Mucosa of stomach (tissue), 1 donor: Measurements from ENCODE around the gene CDC42BPB.

ENCODE experiments used
- H3K27me3 ChIP-seq: one replicate; pipeline ENCODE4 v1.7.0; 2013; ENCODE audit warnings: mild to moderate bottlenecking, low read length; ENCODE audit not compliant: control insufficient read depth, insufficient read depth
- H3K36me3 ChIP-seq: one replicate; pipeline ENCODE4 v1.7.0; 2013; ENCODE audit warnings: low read length; ENCODE audit not compliant: control insufficient read depth, insufficient read depth
- H3K4me1 ChIP-seq: one replicate; pipeline ENCODE4 v1.7.0; 2013; ENCODE audit warnings: mild to moderate bottlenecking, low read length; ENCODE audit not compliant: control insufficient read depth, insufficient read depth
- H3K4me3 ChIP-seq: one replicate; pipeline ENCODE4 v1.7.0; 2013; ENCODE audit warnings: low read length
- H3K9ac ChIP-seq: one replicate; pipeline ENCODE4 v1.7.0; 2013; ENCODE audit warnings: mild to moderate bottlenecking, low read length, moderate library complexity
- H3K9me3 ChIP-seq: one replicate; pipeline ENCODE4 v1.7.0; 2013; ENCODE audit warnings: mild to moderate bottlenecking, low read length, moderate library complexity; ENCODE audit not compliant: control insufficient read depth
- donor health status: Pancreatic carcinoma.

The CDC42BPB gene

GRCh38 chr14:102924632-102925588 is 132.4 kb downstream of the CDC42BPB start:
- no peak overlapping the region for H3K4me3 ChIP-seq
- H3K4me1 ChIP-seq: peaks cover 50% of the 10 kb centered on the region
- no peaks in the 10 kb centered on the region for H3K9me3 ChIP-seq
- no peak overlapping the region for H3K9ac ChIP-seq
- H3K27me3 ChIP-seq: peaks cover 45% of the 10 kb centered on the region
- no peaks in the 10 kb centered on the region for H3K36me3 ChIP-seq

- Histone ChIP-seq H3K4me1 (peaks cover 43% of the 10 kb centered on the region), H3K9me3 (no peaks in the 10 kb centered on the region), H3K36me3 (no peaks in the 10 kb centered on the region), H3K4me3 (no peak overlapping the region), H3K27me3 (peaks cover 37% of the 10 kb centered on the region), H3K9ac (no peak overlapping the region)
These were observed 133.3 kb downstream of the CDC42BPB start for GRCh38 chr14:102923925-102924486.

- H3K4me1 ChIP-seq: peaks cover 39% of the 10 kb centered on the region
- no peaks in the 10 kb centered on the region for H3K36me3 ChIP-seq
- H3K4me3 ChIP-seq: no peak overlapping the region
- peak overlapping the region; percentile 60 for H3K9ac ChIP-seq
- peaks cover 32% of the 10 kb centered on the region for H3K27me3 ChIP-seq
- no peaks in the 10 kb centered on the region for H3K9me3 ChIP-seq
These were observed 134.0 kb downstream of the CDC42BPB start for GRCh38 chr14:102923201-102923924.

- H3K36me3 ChIP-seq: no peaks in the 10 kb centered on the region
- no peak within 1 kb of the TSS for H3K4me3 ChIP-seq
- peaks cover 34% of the 10 kb centered on the region for H3K4me1 ChIP-seq
- H3K9ac ChIP-seq: peak within 1 kb of the TSS; percentile 60
- peaks cover 32% of the 10 kb centered on the region for H3K27me3 ChIP-seq
- H3K9me3 ChIP-seq: no peaks in the 10 kb centered on the region
These were observed 134.7 kb downstream of the CDC42BPB start, which contains the start of gene AMN for GRCh38 chr14:102922490-102923200. Gene AMN (plus strand): TSS chr14:102922663. CDS start chr14:102922689, 26 bp downstream.

GRCh38 chr14:102920998-102921304 is 136.4 kb downstream of the CDC42BPB start:
- no peaks in the 10 kb centered on the region for H3K9me3 ChIP-seq
- H3K4me1 ChIP-seq: peaks cover 23% of the 10 kb centered on the region
- H3K4me3 ChIP-seq: no peak overlapping the region
- no peak overlapping the region for H3K9ac ChIP-seq
- H3K36me3 ChIP-seq: no peaks in the 10 kb centered on the region
- H3K27me3 ChIP-seq: peaks cover 29% of the 10 kb centered on the region

- Histone ChIP-seq H3K9me3 (no peaks in the 10 kb centered on the region), H3K9ac (no peak overlapping the region), H3K4me1 (peaks cover 23% of the 10 kb centered on the region), H3K4me3 (no peak overlapping the region), H3K36me3 (no peaks in the 10 kb centered on the region), H3K27me3 (peaks cover 29% of the 10 kb centered on the region)
These were observed 136.9 kb downstream of the CDC42BPB start for GRCh38 chr14:102920273-102920997.

GRCh38 chr14:102918438-102918837 is 138.9 kb downstream of the CDC42BPB start:
- Histone ChIP-seq H3K36me3 (no peaks in the 10 kb centered on the region), H3K4me1 (peaks cover 11% of the 10 kb centered on the region), H3K27me3 (peaks cover 14% of the 10 kb centered on the region), H3K4me3 (no peak overlapping the region), H3K9me3 (no peaks in the 10 kb centered on the region), H3K9ac (no peak overlapping the region)

- Histone ChIP-seq H3K36me3 (no peaks in the 10 kb centered on the region), H3K4me1 (peaks cover 3% of the 10 kb centered on the region), H3K27me3 (peaks cover 6% of the 10 kb centered on the region), H3K4me3 (no peak overlapping the region), H3K9me3 (no peaks in the 10 kb centered on the region), H3K9ac (no peak overlapping the region)
These were observed 139.7 kb downstream of the CDC42BPB start for GRCh38 chr14:102917469-102918211.

- Histone ChIP-seq H3K4me1 (no peaks in the 10 kb centered on the region), H3K9me3 (no peaks in the 10 kb centered on the region), H3K27me3 (no peaks in the 10 kb centered on the region), H3K36me3 (no peaks in the 10 kb centered on the region), H3K4me3 (no peak overlapping the region), H3K9ac (no peak overlapping the region)
These were observed 140.3 kb downstream of the CDC42BPB start for GRCh38 chr14:102917056-102917385.

- H3K36me3 ChIP-seq: no peaks in the 10 kb centered on the region
- H3K4me3 ChIP-seq: no peak overlapping the region
- H3K9me3 ChIP-seq: no peaks in the 10 kb centered on the region
- no peaks in the 10 kb centered on the region for H3K27me3 ChIP-seq
- no peaks in the 10 kb centered on the region for H3K4me1 ChIP-seq
- H3K9ac ChIP-seq: no peak overlapping the region
These were observed 140.8 kb downstream of the CDC42BPB start for GRCh38 chr14:102916347-102917055.
